A549 treated with CORT108297 at 1 μM for 4 hours (cell line): Measurements from ENCODE around the gene SLF1. TPM values are rescaled to one million over a fixed set of nuclear protein-coding genes. Genes with fewer than 3 reads are reported as not detected.

Experiments used
- total RNA-seq: library from RNA; stranded (reverse); fragments of 200-300 nt; extraction: Qiagen RNA extraction; gene quantifications from 5 replicates; pipeline ENCODE4 v1.2.3, GENCODE V29; 2022

The SLF1 gene
- total RNA-seq = 8.0 to 9.2 TPM (median 8.5 TPM) in 5 replicates

GRCh38 chr5:94618493-94619328 is at the start of gene SLF1, which contains the start of gene KIAA0825:
SLF1 (plus strand) TSS chr5:94618669; CDS start chr5:94628811, 10,142 bp downstream.
KIAA0825 (minus strand) TSS chr5:94618604; CDS start chr5:94537126, 81,478 bp downstream.

Other genes with a start within 250 kb of the SLF1 start
- 0.42 to 0.58 TPM (median 0.51 TPM) in 5 replicates for gene KIAA0825, start 65 bp upstream of the SLF1 start, total RNA-seq